Measurements from ENCODE around the gene FGD5.

GRCh38 chr3:14843321-14843720 is 24.6 kb downstream of the FGD5 start:
- TF ChIP-seq CTCF (IDR thresholded peaks at IDR 0.05) (no peak), ZFX (IDR thresholded peaks at IDR 0.05; ENCODE audit: borderline replicate concordance) (no peak)
